ENCODE data around the gene SLX9.

The SLX9 gene

GRCh38 chr21:44948426-44949120, 8.7 kb downstream of the SLX9 start:
- FAIRE-seq = no peak

GRCh38 chr21:44949161-44949778, 9.4 kb downstream of the SLX9 start:
- no peak for FAIRE-seq

- FAIRE-seq = no peak
Measured at GRCh38 chr21:44949779-44950198, 10.0 kb downstream of the SLX9 start.

- no peak for FAIRE-seq
Measured at GRCh38 chr21:44950351-44950750, 10.5 kb downstream of the SLX9 start.

- FAIRE-seq = no peak
Measured at GRCh38 chr21:44951186-44951915, 11.5 kb downstream of the SLX9 start.

GRCh38 chr21:44952116-44952928, 12.5 kb downstream of the SLX9 start:
- FAIRE-seq = no peak

GRCh38 chr21:44952929-44953627, 13.2 kb downstream of the SLX9 start:
- no peak for FAIRE-seq

DNA sequence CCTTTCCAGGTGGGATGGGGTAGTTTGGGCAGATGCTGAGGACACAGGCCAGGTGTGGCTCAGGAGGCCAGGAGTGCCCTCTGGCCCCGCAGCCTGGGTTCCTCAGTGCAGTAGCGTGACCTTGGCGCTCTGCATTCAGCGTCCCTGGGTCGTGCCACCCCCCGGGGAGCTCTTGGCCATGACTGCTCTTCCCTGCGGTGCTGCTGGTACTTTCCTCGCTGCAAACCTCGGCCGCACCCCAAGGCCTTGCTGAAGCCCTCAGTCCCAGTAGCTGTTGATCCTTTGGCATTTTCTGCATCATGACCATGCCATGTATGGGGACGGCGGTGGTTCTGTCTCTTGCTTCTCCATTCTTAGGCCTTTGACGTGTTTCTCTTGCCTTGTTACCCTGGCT, 13.8 kb downstream of the SLX9 start:
- no peak for FAIRE-seq

DNA sequence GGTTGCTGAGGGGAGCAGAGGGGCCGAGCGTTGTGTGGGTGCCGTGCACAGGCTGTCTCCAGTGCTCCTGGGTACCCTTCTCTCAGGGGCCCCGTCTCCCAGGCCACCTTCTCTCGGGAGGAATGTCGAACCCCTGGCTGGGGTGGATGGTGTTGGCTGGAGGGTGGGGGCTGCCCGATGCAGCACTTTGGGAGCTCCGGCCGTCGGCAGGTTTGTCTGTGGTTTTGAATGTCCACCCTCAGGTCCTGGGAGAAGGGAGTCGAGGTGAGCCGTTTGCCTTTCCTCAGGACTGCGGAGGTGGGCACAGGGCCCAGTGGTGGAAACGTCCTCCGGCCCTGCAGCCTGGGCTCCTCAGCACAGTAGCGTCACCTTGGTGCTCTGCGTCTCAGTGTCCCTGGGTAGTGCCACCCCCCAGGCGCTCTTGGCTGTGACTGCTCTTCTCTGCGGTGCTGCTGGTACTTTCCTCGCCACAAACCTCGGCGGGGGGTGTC, 14.5 kb downstream of the SLX9 start:
- FAIRE-seq = no peak

DNA sequence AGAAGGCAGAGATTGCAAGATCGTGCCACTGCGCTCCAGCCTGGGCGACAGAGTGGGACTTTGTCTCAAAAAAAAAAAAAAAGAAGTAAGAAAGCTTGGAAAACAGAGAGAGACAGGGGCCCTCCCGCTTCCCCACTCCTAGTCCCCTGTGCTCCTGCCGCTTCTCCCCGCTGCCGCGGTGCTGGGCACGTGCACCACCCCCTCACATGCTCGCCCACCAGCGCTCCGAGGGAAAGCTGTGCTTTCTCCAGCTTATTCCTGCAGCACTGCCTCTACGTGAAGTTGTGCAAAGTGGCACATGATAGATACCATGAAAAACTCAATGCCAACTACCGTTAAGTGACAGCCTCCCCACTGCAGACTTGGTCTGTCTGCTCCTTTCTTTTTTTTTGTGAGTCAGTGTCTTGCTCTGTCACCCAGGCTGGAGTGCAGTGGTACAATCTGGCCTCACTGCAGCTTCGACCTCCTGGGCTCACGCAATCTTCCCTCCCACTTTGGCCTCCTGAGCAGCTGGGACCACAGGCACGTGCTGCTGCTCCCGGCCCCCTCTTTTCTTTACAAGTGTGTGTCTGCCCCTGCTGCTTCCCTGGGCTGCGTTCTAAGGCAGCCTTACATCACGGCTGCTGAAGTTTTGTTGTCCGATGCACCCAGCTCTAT, 15.4 kb downstream of the SLX9 start:
- no peak for FAIRE-seq

GRCh38 chr21:44955798-44956175, 16.0 kb downstream of the SLX9 start:
- FAIRE-seq = no peak

- FAIRE-seq = no peak
Measured at GRCh38 chr21:44956356-44957046, 16.7 kb downstream of the SLX9 start.

- no peak for FAIRE-seq
Measured at GRCh38 chr21:44957047-44957831, 17.4 kb downstream of the SLX9 start.

- FAIRE-seq = no peak
Measured at GRCh38 chr21:44957901-44958451, 18.1 kb downstream of the SLX9 start.

GRCh38 chr21:44958471-44959191, 18.8 kb downstream of the SLX9 start:
- peak; percentile 90 for FAIRE-seq

DNA sequence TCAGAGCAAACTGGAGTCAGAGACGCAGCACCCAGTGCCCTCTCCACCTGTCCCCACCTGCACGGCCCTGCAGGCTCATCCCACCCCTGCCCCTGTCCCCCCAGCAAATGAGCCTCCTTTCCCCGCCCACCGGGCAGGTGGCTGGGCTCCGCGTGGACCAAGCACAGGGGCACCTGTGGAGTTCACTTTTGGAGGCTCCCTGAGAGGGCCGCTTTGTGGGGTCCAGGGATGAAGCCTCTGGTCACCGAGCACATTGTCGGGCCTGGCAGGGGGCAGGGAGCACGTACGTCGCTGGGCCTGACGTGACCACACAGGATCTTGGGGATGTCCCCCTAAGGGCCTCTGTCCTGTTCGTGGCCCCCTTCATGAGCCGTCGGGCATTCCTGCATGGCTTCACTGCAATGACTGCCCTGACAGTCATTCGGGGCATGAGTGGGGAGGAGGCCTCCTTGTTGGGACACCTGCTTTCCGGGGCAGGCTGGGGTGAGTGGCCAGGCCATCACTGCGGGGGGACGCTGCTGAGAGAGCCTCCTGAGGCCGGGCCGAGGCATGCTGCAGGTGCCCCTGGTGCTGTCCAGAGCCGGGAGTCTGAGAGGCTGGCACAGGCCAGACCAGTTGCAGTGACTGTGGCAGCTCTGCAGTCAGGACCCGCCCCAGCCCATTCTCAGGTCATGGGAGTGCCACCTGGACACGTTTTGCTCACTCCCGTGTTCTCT, 19.7 kb downstream of the SLX9 start:
- no peak for FAIRE-seq

- FAIRE-seq = peak; percentile 29
Measured at GRCh38 chr21:44960141-44961092, 20.6 kb downstream of the SLX9 start.
